Activated CD8-positive, alpha-beta memory T cell treated with anti-CD3 and anti-CD28 coated beads for 24 hours (primary cell): ENCODE results near the gene KLRD1.
"Not testable (repeated sequence)": the region's sequence is repeated elsewhere in the genome, so short reads cannot be mapped to it uniquely, and the experiment has no call there.

Experiments used
- DNase-seq: peaks from one replicate; pipeline ENCODE4 v3.0.0-alpha.2; 2020

The KLRD1 gene

GRCh38 chr12:10339053-10339840, 31.6 kb downstream of the KLRD1 start:
- DNase-seq = no peak

- not testable (repeated sequence) for DNase-seq
These were observed 33.3 kb downstream of the KLRD1 start for GRCh38 chr12:10340946-10341345.

DNA sequence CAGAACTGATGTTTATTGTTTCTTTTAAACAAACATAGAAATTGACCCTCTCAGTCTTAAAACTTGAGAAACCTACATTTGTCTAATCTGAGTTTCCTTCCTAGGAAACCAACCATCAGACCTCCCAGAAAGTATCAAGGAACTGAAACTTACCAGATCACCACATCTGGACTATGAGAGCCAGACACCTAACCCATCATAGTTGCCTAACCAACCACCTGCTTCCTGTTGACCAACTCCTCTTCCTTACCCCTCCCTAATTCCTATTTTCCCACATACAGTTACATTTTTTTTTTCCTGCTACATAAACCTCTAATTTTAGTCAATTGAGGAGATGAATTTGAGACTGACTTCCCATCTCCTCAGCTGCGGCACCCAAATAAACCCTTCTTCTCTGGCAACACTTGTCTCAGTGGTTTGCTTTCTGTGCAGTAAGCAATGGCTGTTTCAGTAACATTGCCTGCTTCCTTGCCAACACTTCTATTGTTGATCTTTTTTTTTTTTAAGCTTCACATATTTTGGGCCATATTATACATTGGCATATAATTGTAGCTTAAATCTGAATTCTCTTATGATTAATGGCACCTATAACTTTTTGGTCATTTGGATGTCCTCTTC, 34.3 kb downstream of the KLRD1 start:
- no peak for DNase-seq

DNA sequence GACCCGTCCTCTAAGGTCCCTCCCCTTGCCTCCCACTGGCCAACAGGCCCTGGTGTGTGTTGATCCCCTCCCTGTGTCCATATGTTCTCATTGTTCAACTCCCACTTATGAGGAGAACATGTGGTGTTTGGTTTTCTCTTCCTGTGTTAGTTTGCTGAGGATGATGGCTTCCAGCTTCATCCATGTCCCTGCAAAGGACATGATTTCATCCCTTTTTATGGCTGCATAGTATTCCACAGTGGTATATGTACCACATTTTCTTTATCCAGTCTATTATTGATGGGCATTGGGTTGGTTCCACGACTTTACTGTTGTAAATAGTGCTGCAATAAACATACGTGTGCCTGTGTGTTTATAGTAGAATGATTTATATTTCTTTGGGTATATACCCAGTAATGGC, 43.8 kb downstream of the KLRD1 start:
- not testable (repeated sequence) for DNase-seq

DNA sequence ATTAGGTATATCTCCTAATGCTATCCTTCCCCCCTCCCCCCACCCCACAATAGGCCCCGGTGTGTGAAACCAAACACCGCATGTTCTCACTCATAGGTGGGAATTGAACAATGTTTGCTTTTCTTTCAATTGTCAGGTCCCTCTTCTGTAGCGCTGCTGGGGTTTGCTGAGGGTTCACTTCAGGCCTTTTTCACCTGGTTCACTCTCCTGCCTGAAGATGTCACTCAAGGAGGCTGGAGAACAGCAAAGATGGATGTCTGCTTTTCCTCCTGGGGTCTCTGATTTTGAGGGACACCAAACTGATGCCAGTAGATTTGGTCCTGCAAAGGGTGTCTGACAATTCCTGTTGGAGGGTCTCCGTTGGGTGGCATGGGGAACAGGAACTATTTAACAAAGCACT, 46.4 kb downstream of the KLRD1 start:
- DNase-seq = no peak

DNA sequence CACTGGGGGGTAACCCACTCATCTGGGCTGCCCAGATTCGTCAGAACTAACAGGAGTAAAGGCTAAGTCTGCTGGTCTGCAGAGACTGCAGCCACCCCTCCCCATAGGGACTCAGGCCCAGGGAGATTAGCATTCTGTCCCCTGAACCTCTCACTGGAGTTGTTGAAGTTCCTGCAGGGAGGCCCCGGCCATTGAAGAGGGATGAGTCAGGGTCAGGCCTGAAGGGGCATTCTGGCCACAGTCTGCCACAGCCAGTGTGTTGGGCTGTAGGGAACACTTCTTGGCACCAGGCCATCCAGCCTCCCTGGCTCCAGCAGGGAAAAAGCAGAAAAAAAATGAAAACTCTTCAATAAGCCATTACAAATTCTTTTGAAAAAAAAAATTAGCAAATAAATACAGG, 46.8 kb downstream of the KLRD1 start:
- DNase-seq = no peak

- DNase-seq = no peak
These were observed 50.5 kb downstream of the KLRD1 start for GRCh38 chr12:10358131-10358530.

GRCh38 chr12:10358969-10359368, 51.3 kb downstream of the KLRD1 start:
- no peak for DNase-seq

- DNase-seq = no peak
These were observed 53.4 kb downstream of the KLRD1 start for GRCh38 chr12:10361084-10361483.

GRCh38 chr12:10361622-10362021, 54.0 kb downstream of the KLRD1 start:
- DNase-seq = no peak

- no peak for DNase-seq
These were observed 54.7 kb downstream of the KLRD1 start for GRCh38 chr12:10362325-10362724.

DNA sequence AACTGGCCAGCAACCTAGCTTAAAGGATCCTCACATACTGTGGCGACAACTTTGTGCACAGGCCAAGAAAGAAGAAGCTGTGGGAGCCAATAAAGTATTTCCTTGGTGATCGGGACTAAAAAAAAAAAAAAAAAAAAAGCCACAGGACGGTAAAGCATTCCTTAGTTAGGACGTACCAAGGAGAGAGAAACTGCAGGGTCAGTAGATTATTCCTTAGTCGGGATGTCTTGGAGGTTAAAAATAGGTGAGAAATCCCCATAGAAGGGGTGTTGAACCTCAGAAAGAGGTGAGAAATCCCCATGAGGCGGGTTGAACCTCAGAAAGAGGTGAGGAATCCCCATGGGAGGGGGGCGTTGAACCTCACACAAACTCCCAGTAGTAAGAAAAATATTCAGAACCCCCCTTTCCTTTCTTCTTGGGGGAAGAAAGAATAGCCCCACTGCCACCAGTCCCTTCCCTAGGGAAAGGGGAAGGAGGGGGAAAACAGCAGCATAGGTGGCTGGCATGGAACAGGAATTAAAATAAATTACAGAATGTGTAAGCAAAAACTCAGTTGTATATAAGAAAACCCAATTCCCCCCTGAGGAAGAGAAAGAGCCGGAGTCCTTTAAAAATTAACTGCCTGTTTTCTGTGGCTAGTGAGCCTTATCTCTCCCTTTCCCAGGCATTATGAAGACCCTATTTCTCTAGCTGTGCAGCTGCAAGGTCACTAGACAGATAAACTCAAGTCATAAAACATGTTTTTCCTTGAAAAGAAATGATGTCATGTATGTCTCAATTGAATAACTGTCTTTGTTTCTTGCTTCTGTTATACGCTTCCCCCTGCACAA, 55.4 kb downstream of the KLRD1 start:
- DNase-seq = peak; percentile 66

DNA sequence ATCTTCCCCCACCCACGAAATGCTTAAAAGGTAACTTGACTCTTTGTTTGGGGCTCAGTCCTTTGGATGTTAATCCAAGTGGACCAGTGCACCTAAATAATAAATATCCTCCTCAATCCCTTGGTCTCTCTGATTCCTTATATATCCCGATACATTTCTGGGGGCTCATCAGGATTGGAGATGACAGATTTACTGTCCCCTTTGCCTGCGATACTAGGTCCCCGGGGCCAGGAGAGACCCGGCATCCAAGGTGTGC, 55.9 kb downstream of the KLRD1 start:
- no peak for DNase-seq

DNA sequence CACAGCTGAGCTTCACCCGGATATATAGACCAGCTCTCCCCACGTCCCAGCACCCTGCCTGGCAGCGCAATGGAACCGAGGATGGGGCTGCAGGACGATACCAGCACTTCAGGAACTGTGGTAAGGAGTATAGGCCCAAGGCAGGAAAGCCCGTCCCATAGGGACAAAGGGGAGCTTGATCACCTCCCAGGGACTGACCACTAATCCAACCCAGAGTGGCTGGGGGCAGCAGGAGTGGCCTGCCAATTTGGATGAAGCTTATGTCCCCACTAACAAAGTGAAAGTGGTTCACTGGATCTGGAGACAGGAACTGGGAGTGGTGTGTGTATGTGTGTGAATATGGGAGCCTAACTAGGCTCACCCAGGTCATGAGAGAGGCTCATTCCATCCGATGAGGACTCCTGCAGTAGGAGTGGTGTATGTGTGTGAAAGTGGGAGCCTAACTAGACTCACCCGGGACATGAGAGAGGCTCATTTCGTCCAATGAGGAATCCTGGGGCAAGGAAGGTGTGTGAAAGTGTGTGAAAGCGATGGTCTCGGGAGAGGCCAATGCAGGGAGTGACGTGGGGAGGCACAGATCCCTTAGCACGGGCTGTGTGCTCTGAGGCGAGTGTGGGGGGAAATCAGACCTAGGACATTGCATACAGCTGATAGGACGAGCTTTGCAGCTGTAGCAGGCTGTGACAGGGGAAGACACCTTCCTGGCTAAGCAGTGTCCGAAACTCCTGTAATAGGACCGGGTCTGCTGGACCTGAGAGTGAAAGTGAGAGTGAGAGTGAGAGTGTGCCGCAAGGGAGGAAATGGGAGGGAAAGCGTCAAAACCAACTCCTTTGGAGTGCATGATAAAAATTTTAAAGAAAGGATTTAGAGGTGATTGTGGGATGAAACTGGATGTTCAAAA, 56.5 kb downstream of the KLRD1 start:
- DNase-seq = peak; percentile 81

DNA sequence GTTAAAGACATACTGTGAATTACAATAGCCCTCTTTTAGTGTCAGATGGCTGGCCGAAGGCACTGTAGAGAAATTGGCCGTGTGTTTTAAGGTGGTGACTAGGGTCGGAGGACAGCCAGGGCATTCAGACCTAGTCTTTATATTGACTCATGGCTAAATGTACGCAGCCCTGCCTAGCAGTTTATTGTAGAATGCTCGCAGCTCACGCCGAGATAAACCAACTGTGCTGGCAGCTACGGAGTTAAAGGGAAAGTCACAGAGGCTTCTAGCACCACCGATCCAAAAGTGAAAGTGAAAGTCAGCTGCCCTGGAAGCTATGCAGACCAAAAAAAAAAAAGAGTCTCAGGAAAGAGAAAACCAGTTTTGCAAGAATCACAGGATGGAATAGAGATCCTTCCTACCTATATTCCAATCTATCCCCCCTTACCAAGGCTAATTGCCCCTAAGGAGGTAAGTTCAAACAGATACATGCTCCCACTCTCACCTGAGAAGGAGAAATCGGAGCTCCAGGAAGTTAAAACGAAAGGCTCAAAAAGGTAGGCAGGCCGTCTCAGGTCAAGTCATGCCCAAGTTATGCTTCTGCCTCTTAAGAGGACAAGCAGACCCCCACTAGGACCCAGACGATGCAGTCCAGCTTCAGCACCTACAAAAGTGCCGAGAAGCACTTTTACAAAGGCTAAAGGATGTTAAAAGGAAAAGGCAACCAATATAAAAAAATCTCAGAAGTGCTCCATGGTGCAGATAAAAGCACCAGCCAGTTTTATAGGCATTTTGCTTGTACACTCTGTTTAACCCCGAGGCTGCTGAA, 57.3 kb downstream of the KLRD1 start:
- DNase-seq = peak; percentile 80

DNA sequence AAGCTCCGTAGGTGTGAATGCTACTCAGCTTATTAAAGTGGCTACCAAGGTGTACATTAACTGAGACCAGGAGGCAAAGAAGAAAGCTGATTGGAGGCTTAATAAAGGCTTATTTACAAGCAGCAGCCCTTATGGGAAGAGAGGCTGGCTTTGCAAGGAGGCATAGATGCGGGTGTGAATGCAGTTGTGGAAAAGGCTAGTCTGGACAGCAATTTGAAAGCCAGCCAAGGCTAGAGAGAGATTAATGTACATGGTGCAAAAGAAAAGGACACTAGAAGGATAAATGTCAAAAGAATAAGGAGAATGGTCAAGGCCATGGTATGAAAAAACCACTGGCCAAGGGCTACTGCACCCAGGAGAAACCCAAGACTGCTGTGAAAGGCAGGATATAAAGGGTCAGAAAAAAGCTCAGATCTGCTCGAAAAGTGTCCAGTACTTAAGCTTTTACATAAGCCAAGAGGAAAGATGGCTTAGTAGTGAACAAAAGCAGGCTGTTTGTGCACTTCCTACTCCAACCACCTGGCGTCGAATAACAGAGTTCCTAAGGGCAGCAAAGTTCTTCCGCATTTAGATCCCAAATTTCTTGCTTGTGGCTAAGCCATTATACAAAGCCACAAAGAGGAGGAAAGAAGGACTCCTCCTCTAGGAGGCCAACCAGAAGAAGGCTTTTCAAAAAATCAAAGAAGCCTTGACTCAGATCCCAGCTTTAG, 58.2 kb downstream of the KLRD1 start:
- no peak for DNase-seq

- DNase-seq = no peak
These were observed 59.2 kb downstream of the KLRD1 start for GRCh38 chr12:10366875-10367274.

DNA sequence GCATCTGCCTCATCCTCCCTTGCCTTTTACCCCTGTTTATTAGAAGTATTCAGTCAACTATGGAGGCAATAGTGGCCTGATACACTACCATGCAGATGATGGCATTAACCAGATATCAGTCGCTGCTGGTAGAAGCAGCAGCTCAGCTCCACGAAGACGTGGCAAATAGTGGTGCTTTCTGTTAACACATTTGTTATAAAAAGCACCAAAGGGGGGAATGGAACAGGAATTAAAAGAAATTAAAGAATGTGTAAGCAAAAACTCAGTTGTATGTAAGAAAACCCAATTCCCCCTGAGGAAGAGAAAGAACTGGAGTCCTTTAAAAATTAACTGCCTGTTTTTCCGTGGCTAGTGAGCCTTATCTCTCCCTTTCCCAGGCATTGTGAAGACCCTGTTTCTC, 60.0 kb downstream of the KLRD1 start:
- DNase-seq = not testable (repeated sequence)

DNA sequence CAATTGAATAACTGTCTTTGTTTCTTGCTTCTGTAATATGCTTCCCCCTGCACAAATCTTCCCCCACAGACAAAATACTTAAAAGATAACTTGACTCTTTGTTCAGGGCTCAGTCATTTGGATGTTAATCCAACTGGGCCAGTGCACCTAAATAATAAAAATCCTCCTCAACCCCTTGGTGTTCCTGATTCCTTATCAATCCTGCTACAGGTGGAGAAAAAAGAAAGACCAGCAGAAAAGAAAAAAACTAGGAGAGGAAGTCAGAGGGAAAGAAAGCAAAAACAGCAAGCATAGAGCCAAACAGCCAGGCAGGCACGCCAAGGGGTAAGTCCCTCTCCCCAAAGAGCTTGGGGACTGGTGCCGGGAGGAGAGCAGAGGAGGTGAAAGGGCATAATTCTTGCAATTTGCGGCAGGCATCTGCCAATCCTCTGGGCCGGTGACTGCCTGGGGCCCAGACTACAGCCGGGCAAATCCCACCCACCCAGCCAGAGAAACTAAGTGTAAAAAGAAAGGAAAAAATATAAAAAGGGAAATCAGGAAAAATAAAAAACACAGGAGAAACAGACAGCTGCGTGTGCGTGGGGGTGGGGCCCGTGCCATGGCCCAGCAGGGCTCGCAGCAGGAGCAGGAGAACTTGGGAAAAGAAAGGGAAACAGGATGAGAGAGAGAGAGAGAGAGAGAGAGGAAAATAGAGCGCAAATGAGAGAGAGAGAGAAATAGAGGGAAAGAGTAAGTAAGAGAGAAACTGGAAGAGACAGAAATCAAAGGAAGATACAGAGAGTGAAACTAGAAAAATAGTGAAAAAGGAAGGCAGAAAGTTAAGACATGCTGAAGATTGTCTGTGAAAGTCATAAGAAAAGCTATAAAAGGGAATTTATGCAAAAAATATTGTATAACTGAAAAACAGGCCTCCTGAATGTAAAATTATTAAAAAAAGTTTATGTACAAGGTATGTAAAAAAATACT, 60.8 kb downstream of the KLRD1 start:
- DNase-seq = no peak
